HG03460 (cell line): ENCODE results near the gene OSCAR.

ENCODE experiments used
- ATAC-seq: cut with Tn5 transposase; IDR thresholded peaks from one replicate; pipeline ENCODE4 v1.9.1; 2021; ENCODE audit not compliant: unreplicated experiment

OSCAR gene

GRCh38 chr19:54095136-54095858 lies 5.3 kb downstream of the OSCAR start:
- ATAC-seq = no peak

GRCh38 chr19:54094426-54095000 lies 6.1 kb downstream of the OSCAR start:
- no peak for ATAC-seq

- no peak for ATAC-seq
Measured at GRCh38 chr19:54084410-54084809, 16.2 kb downstream of the OSCAR start.

GRCh38 chr19:54081032-54081431 lies 19.6 kb downstream of the OSCAR start, which contains the start of gene TARM1:
TARM1 (minus strand) TSS chr19:54081365; CDS start chr19:54081340, 25 bp downstream.
- ATAC-seq = no peak

GRCh38 chr19:54077334-54077733 lies 23.3 kb downstream of the OSCAR start:
- no peak for ATAC-seq

- ATAC-seq = no peak
Measured at GRCh38 chr19:54074851-54075250, 25.8 kb downstream of the OSCAR start.

- ATAC-seq = no peak
Measured at GRCh38 chr19:54073829-54074228, 26.8 kb downstream of the OSCAR start.

GRCh38 chr19:54069470-54069869 lies 31.1 kb downstream of the OSCAR start:
- no peak for ATAC-seq

GRCh38 chr19:54063350-54064116 lies 37.1 kb downstream of the OSCAR start, which contains the start of gene VSTM1:
VSTM1 (minus strand) TSS chr19:54063897; CDS start chr19:54063777, 120 bp downstream.
- no peak for ATAC-seq

GRCh38 chr19:54062643-54063042 lies 38.0 kb downstream of the OSCAR start:
- no peak for ATAC-seq

GRCh38 chr19:54047616-54048015 lies 53.0 kb downstream of the OSCAR start:
- ATAC-seq = no peak

GRCh38 chr19:54045771-54046170 lies 54.8 kb downstream of the OSCAR start:
- ATAC-seq = no peak
